Measurements from ENCODE around the gene ADARB1. TPM values are rescaled to one million over a fixed set of nuclear protein-coding genes. Genes with fewer than 3 reads are reported as not detected.

Gene ADARB1
- total and polyA plus RNA-seq, 2 experiments from 2014 or later: 4.8 to 14.8 TPM

DNA sequence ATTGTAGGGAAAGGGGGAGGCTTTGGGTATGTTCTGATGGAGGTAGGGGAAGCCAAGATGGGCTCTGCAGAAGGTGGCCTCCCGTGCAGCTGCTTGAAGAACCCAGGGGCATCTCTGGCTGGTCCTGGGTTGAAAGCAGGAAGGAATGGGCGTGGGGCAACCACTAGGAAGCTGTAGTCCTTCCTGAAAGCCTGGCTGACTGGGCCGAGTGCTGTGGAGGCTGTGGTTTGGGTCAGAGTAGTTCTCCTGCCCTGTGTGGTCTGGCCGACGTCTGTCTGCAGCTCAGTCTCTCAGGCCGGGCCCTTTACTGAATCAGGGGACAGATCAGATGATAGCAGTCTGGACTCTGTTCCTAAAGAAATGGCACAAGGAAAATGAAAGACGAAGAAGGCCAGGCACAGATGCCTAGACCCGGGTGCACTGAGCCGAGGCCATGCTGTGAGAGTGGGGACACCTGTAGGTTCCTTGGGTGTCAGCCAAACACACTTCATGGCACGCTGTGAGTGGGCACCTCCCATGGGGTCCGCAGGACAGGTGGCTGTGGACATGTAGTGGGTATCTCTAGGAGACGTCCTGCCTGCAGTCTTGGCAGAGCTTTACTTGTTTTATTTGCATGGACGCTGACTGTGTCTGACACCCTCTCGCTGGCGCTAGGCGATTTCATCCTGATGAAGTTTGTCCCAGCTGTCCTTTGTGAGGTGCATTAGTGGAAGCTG lies 126.4 kb downstream of the ADARB1 start:
- Mint-ChIP-seq H3K4me1 (peaks cover 7% of the 10 kb centered on the region; the same call in 2 of the 3 replicates), H3K4me3 (no peak overlapping the region), H3K36me3 (ENCODE audit: low read depth) (no peaks in the 10 kb centered on the region), H3K27ac (no peak overlapping the region), H3K9me3 (no peaks in the 10 kb centered on the region), H3K27me3 (ENCODE audit: insufficient read depth, low read depth, poor library complexity) (peaks cover 3% of the 10 kb centered on the region)
- no peaks in the 10 kb centered on the region for H3K27me3 ChIP-seq (ENCODE audit: insufficient read depth)
- no peak for DNase-seq (ENCODE audit: low spot score)
- H3K4me1 ChIP-seq (ENCODE audit: insufficient read depth): no peaks in the 10 kb centered on the region
- no peak overlapping the region for H2AFZ ChIP-seq
- H4K20me1 ChIP-seq (replicated peaks; ENCODE audit: insufficient read depth): no peaks in the 10 kb centered on the region; the same call in 1 of the 2 replicates
- H3K4me2 ChIP-seq: no peak overlapping the region
- TF ChIP-seq EZH2 (IDR thresholded peaks at IDR 0.05; ENCODE audit: low read depth, unreplicated experiment): no peak
- no peaks in the 10 kb centered on the region for H3K79me2 ChIP-seq (replicated peaks; ENCODE audit: insufficient read depth)
- no peak for ATAC-seq
- no peak overlapping the region for H3K4me3 ChIP-seq
- H3K36me3 ChIP-seq (ENCODE audit: insufficient read depth): no peaks in the 10 kb centered on the region
- H3K27ac ChIP-seq (ENCODE audit: low read depth): no peak overlapping the region
- H3F3A ChIP-seq (replicated peaks; ENCODE audit: low read depth): no peaks in the 10 kb centered on the region
- H3K9me2 ChIP-seq (ENCODE audit: insufficient read depth): no peaks in the 10 kb centered on the region

DNA sequence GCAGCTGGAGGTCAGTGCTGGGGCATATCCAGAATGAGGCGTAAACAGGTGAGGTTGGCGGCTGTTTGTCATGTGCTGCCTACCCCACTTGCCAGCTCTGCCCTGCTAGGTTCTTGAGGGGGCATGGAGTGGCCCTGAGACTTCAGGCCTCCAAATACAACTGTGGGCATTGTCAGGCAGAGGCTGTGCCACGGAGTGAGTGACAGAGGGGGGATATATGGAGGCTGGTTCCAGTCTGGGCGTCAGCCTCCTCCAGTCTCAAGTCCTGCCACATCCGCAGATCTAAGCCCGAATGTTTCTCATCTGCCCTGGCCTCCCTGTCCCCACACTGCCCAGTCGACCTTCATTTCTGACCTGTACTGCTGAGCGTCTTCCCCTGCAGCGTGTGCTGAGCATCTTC lies 128.0 kb downstream of the ADARB1 start:
- Histone ChIP-seq H3K27me3 (ENCODE audit: insufficient read depth) (no peaks in the 10 kb centered on the region), H3K36me3 (ENCODE audit: insufficient read depth) (no peaks in the 10 kb centered on the region), H3F3A (replicated peaks; ENCODE audit: low read depth) (no peaks in the 10 kb centered on the region), H3K4me2 (no peak overlapping the region), H3K9me2 (ENCODE audit: insufficient read depth) (no peaks in the 10 kb centered on the region), H4K20me1 (replicated peaks; ENCODE audit: insufficient read depth) (no peaks in the 10 kb centered on the region; the same call in 1 of the 2 replicates), H3K79me2 (replicated peaks; ENCODE audit: insufficient read depth) (no peaks in the 10 kb centered on the region), H3K27ac (ENCODE audit: low read depth) (no peak overlapping the region), H2AFZ (no peak overlapping the region), H3K4me1 (ENCODE audit: insufficient read depth) (no peaks in the 10 kb centered on the region), H3K4me3 (no peak overlapping the region)
- Mint-ChIP-seq H3K9me3 (no peaks in the 10 kb centered on the region), H3K27ac (no peak overlapping the region), H3K36me3 (ENCODE audit: low read depth) (no peaks in the 10 kb centered on the region), H3K4me1 (peaks cover 7% of the 10 kb centered on the region; the same call in 2 of the 3 replicates), H3K4me3 (no peak overlapping the region), H3K27me3 (ENCODE audit: insufficient read depth, low read depth, poor library complexity) (peaks cover 4% of the 10 kb centered on the region)
- no peak for DNase-seq (ENCODE audit: low spot score)
- ATAC-seq: no peak
- TF ChIP-seq JUNB (IDR thresholded peaks at IDR 0.05; ENCODE audit: unreplicated experiment) (no peak), CREB1 (CRISPR knock-in tag; IDR thresholded peaks at IDR 0.05; ENCODE audit: low read depth) (no peak), EZH2 (IDR thresholded peaks at IDR 0.05; ENCODE audit: low read depth, unreplicated experiment) (no peak), NANOG (IDR thresholded peaks at IDR 0.05; ENCODE audit: borderline replicate concordance) (no peak), POLR2AphosphoS5 (IDR thresholded peaks at IDR 0.05; ENCODE audit: low read depth) (no peak), ZNF114 (CRISPR knock-in tag; IDR thresholded peaks at IDR 0.05) (no peak), EZH2phosphoT487 (IDR thresholded peaks at IDR 0.05; ENCODE audit: unreplicated experiment) (no peak)

DNA sequence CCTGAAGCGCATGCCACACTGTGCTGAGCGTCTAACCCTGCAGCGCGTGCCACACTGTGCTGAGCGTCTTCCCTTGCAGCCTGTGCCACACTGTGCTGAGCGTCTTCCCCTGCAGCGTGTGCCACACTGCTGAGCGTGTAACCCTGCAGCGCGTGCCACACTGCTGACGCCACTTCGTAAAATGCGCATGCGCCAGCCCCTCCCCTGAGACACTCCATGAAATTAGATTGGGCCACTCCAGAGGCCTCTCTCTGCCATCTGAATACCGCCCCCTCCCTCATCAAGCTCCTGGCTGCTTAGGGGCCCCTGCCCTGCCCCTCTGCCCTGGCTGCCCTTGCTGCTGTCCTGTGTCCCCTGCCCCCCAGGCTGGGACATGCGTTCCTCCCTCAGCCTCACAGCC lies 128.5 kb downstream of the ADARB1 start:
- H3K27me3 Mint-ChIP-seq (ENCODE audit: insufficient read depth, low read depth, poor library complexity): peaks cover 4% of the 10 kb centered on the region
- no peak for TF ChIP-seq POLR2AphosphoS5 (IDR thresholded peaks at IDR 0.05; ENCODE audit: low read depth)
- TF ChIP-seq ZNF331 (CRISPR knock-in tag; IDR thresholded peaks at IDR 0.05; ENCODE audit: low read depth): no peak
- TF ChIP-seq JUNB (IDR thresholded peaks at IDR 0.05; ENCODE audit: unreplicated experiment): no peak
- TF ChIP-seq, protein P1, sequence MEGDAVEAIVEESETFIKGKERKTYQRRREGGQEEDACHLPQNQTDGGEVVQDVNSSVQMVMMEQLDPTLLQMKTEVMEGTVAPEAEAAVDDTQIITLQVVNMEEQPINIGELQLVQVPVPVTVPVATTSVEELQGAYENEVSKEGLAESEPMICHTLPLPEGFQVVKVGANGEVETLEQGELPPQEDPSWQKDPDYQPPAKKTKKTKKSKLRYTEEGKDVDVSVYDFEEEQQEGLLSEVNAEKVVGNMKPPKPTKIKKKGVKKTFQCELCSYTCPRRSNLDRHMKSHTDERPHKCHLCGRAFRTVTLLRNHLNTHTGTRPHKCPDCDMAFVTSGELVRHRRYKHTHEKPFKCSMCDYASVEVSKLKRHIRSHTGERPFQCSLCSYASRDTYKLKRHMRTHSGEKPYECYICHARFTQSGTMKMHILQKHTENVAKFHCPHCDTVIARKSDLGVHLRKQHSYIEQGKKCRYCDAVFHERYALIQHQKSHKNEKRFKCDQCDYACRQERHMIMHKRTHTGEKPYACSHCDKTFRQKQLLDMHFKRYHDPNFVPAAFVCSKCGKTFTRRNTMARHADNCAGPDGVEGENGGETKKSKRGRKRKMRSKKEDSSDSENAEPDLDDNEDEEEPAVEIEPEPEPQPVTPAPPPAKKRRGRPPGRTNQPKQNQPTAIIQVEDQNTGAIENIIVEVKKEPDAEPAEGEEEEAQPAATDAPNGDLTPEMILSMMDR (conservative IDR thresholded peaks at IDR 0.05; ENCODE audit: low read depth in 2 of 2): no peak
- TF ChIP-seq STAT1 (IDR thresholded peaks at IDR 0.05; ENCODE audit: unreplicated experiment): no peak
- TF ChIP-seq EZH2phosphoT487 (IDR thresholded peaks at IDR 0.05; ENCODE audit: unreplicated experiment): no peak
- TF ChIP-seq NANOG (IDR thresholded peaks at IDR 0.05; ENCODE audit: borderline replicate concordance): no peak
- no peak for TF ChIP-seq EZH2 (IDR thresholded peaks at IDR 0.05; ENCODE audit: low read depth, unreplicated experiment)

More for the DNA sequence above, 128.5 kb downstream of the ADARB1 start:
- ATAC-seq: peak; percentile 21; the same call in 1 of the 3 replicates
- H3K79me2 ChIP-seq (replicated peaks; ENCODE audit: insufficient read depth): no peaks in the 10 kb centered on the region
- Mint-ChIP-seq H3K27ac (no peak overlapping the region), H3K4me1 (peaks cover 7% of the 10 kb centered on the region; the same call in 2 of the 3 replicates), H3K9me3 (no peaks in the 10 kb centered on the region), H3K36me3 (ENCODE audit: low read depth) (no peaks in the 10 kb centered on the region), H3K4me3 (no peak overlapping the region)
- no peak overlapping the region for H3K4me2 ChIP-seq
- H2AFZ ChIP-seq: no peak overlapping the region
- no peak overlapping the region for H3K4me3 ChIP-seq
- H3K4me1 ChIP-seq (ENCODE audit: insufficient read depth): no peaks in the 10 kb centered on the region
- H3K36me3 ChIP-seq (ENCODE audit: insufficient read depth): no peaks in the 10 kb centered on the region
- H3K27ac ChIP-seq (ENCODE audit: low read depth): no peak overlapping the region
- H3F3A ChIP-seq (replicated peaks; ENCODE audit: low read depth): no peaks in the 10 kb centered on the region
- H4K20me1 ChIP-seq (replicated peaks; ENCODE audit: insufficient read depth): no peaks in the 10 kb centered on the region; the same call in 1 of the 2 replicates
- DNase-seq (ENCODE audit: low spot score): no peak
- no peaks in the 10 kb centered on the region for H3K9me2 ChIP-seq (ENCODE audit: insufficient read depth)
- no peaks in the 10 kb centered on the region for H3K27me3 ChIP-seq (ENCODE audit: insufficient read depth)
